Colon (tissue), 2 donors: ENCODE results near the gene FAM177A1.
"Not testable (repeated sequence)": the region's sequence is repeated elsewhere in the genome, so short reads cannot be mapped to it uniquely, and the experiment has no call there.

Experiments used
- FAIRE-seq: peaks from 2 replicates; lab custom pipeline; 2012; peaks lifted over from hg19 to GRCh38; lab: Jason Lieb, UNC
- donor health status: control.
- donor health status: control.

The FAM177A1 gene

DNA sequence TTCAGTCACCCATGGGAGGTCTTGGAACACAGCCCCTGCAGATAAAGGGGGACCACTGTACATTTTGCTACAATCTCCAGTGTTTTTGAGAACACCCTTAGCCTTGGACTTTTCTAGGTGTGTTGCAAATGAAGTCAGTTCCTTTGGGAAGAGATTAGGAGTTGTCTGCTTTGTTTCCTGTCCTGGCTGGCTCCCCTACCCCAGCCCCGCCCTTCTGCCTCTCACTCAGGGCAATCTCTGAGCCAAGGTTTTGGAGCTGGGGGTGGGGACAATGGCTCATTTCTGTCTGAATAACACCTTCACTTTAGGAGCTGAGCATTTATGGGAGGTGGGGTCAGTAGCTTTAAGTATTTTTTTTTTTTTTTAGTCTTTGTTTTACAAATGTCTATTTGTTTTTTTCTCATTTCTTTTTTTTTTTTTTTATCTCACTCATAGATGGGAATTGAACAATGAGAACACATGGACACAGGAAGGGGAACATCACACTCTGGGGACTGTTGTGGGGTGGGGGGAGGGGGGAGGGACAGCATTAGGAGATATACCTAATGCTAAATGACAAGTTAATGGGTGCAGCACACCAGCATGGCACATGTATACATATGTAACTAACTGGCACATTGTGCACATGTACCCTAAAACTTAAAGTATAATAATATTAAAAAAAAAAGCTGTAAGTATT, 15.2 kb downstream of the FAM177A1 start:
- FAIRE-seq: not testable (repeated sequence)

DNA sequence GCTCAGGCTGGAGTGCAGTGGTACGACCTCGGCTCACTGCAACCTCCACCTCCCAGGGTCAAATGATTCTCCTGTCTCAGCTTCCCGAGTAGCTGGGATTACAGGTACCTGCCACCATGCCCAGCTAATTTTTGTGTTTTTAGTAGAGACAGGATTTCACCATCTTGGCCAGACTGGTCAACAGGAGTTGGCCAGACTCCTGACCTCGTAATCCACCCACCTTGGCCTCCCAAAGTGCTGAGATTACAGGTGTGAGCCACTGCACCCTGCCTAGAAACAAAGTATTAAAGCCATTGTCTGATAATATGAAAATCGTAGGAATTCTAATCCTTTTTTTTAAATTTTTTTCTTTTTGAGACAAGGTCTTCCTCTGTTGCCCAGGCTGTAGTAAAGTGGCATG, 19.7 kb downstream of the FAM177A1 start:
- not testable (repeated sequence) for FAIRE-seq

DNA sequence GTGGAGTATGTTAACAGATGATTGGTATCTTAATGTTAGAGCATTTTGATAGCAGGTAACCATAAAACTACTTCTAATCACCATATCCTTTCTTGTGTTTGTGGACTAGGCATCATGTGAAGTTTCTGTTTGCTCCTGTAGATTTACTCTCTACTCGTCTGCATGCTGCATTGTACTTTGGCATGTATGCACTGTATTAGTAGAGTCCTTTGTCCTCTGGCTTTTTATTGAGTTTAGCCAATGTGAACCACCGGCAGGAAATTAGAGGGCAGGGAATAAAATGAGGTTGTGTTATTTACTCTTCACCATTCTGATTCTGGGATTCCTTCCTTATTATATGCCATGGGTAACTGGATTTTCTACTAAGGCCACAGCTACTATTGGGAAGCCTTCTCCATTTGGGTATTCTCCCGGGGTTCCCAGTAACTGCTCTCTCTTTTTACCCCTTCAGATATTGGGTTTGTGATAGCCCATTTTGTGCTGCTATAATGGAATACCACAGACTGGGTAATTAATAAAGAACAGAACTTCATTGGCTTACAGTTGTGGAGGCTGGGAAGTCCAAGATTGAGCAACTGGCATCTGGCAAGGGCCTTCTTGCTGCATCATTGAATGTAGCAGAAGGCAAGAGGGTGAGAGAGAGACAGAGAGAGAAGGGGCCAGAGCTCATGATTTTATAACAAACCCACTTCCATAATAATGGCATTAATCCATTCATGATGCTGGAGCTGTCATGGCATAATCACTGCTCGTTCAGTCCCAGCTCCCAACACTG, 22.4 kb downstream of the FAM177A1 start:
- FAIRE-seq: peak; percentile 75

DNA sequence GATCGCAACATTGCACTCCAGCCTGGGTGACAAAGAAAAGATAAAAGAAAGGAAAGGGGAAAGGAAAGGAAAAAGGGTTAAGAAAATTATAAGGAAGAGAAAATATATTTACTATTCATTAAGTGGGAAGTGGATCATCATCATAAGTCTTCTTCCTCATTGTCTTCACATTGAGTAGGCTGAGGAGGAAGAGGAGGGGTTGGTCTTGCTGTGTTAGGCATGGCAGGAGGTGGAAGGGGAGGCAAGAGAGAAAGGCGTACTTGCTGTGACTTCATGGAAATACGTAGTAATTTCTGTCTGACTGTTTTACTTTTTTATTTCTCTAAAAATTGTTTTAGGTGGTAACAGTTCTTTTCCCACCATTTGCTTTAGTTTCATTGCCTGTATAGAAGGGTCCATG, 26.2 kb downstream of the FAM177A1 start:
- FAIRE-seq: no peak

DNA sequence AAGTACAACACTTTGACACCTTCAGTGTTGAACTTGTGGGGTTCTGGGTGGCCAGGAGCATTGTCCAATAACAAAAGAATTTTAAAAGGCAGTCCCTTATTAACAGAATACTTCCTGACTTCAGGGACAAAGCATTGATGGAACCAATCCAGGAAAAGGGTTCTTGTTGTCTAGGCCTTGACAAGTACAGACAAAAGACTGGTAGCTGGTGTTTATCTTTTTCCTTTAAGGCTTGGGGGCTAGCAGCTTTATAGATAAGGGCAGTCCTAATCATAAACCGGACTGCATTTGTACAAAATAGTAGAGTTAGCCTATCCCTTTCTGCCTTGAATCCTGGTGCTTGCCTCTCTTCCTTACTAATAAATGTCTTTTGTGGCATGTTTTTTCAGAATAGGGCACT, 27.4 kb downstream of the FAM177A1 start:
- FAIRE-seq: no peak

DNA sequence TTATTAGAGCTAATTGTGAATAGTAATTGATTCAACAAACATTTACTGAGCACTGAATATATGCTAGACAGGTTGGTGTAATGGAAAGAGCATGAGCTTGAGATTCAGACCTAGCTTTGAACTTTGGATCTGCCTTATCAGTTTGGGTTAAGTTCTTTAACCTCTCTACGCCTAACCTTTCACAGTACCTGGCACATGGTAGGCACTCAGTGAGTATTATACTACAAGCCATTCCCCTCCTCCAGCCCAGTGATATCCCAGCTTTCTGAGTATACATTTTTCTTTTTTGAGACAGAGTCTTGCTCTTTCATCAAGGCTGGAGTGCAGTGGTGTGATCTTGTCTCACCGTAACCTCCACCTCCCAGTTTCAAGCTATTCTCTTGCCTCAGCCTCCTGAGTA, 32.0 kb downstream of the FAM177A1 start:
- no peak for FAIRE-seq

DNA sequence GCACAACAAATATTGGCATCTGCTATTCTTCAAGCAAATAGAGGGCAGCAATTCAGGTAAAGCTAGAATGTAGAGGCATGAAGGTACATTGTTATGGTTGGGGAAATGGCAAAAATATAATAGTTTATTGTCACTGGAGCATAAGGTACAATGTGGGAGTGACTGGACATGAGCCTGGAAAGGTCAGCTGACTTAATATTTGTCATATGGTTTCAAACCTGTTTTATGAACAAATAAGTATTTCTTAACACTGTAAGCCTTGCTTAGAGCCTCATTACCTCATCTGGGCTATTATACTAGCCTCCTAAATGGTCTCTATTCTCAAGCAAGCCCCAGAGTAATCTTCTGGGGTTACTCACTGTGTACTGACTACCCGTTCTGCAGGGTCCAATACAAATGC, 33.7 kb downstream of the FAM177A1 start:
- no peak for FAIRE-seq

DNA sequence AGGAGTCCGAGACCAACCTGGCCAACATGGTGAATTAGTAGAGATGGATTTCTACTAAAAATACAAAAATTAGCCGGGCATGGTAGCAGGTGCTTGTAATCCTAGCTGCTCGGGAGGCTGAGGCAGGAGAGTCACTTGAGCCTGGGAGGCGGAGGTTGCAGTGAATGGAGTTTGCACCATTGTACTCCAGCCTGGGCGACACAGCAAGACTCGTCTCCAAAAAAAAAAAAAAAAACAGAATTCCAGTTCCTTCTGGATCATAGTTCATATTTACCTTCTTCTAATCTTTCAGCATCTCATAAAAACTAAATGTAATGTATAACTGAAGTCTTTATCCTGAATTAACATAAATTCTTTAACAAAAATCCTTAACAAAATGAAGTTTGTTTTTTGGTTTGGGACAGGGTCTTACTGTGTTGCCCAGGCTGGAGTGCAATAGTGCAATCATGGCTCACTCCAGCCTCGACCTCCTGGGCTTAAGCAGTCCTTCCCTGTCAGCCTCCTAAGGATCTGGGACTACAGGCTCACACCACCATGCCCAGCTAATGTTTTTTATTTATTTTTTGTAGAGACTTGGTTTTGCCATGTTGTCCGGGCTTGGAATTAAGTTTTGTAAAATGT, 37.6 kb downstream of the FAM177A1 start:
- peak; percentile 41 for FAIRE-seq

DNA sequence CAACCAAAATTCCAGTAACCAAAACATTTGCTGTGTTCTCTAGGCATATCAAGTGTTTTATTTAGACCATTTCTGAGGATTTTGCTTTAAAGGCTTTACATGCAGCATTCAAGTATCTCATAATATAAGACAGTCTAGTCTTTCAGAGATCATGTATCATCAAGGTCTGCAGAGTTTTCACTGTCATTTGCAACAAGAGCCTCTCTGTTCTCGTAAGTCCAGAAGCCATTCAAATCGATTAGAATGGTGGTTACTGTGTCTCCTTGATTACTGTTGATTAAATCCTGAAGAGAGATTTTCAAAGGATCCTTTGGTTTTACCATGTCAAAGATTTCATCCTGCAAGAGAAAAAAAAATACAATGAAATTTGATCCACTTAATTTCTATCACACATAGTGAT, 39.4 kb downstream of the FAM177A1 start:
- FAIRE-seq: no peak

DNA sequence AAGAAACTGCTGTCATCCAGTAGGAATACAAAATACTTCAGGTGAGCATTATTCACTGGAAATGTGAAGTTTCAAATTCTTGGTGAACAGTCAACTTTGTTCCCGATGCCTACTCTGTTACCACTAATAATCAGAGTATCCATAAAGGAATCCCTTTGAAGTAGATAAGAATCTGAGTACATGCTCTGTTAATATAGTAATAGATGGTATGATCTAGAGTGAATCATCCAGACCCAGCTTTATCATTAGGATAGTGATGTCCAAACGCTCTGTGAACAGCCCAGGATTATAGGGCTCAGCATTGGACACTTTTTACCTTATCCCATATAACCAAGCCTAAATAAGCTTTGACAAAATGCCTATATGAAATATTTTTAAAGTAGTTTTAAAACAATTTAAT, 42.4 kb downstream of the FAM177A1 start:
- no peak for FAIRE-seq

DNA sequence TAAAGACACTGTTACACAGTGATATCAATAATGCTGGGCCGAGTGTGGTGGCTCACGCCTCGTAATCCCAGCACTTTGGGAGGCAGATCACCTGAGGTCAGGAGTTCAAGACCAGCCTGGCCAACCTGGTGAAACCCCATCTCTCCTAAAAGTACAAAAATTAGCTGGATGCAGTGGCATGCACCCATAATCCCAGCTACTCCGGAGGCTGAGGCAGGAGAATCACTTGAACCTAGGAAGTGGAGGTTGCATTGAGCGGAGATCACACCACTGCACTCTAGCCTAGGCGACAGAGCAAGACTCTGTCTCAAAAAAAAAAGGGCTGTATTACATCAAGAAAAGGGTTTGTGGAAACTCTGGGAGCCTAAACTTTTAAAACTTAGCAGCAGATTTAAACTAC, 48.6 kb downstream of the FAM177A1 start:
- not testable (repeated sequence) for FAIRE-seq

DNA sequence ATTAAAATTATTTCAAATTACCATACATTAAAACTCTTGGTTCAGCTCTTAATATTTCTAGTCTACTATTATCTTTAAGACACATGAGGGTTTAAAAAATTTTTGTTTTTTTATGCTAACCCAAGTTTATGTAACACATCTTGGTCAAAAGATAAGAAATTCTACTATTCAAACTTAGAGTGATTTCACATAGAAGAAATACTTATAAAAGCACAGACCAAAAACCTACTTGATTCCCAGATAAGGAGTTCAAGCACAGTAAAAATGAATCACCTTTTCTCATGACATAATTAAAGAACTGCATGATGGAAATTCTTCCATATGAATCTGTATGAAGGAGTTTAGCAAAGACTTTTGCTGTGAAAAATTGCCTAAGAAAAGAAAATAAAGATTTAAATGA, 61.8 kb downstream of the FAM177A1 start:
- no peak for FAIRE-seq

DNA sequence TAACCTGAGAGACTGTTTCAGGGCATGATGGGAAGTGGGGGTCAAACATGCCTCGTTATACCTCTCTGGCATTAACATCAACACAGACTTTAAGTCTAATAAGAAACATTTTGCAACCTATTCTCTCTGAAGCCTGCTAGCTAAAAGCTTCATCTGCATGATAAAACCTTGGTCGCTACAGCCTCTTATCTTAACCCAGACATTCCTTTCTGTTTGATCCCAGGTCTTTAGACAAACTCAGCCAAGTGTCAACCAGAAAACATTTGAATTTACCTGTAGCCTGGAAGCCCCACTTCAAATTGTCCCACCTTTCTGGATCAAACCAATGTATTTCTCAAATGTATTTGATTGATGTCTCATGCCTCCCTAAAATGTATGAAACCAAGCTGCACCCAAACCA, 66.6 kb downstream of the FAM177A1 start:
- FAIRE-seq: no peak

DNA sequence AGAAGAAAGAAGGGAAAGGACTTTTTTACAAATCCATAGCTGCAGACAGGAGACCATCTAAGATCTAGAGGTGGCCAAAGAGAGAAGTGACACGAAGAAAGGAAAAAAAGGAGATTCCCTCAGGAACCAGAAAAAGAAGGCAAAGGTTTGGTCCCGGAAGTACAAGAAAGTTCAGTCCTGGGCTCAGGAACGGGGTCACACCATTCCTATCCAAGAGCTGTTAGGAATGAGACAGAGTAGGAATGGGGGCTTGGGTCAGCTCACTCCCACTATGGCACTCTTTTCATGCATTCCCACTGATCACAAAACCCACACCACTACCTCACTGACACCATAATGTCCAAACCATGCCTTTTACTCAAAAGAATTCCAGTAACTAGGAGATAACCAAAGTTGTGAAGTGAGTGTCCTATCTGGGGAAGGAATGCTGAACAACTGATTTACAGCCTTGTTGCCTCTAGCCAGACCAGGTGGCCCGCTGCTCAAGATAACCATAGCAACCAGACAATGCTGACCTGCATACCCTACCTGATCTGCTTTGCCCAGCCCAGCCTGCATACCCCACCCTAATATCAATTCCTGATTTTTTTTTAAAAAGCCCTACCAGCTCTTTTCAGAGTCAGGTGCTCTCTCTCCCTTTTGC, 67.4 kb downstream of the FAM177A1 start:
- FAIRE-seq: no peak

DNA sequence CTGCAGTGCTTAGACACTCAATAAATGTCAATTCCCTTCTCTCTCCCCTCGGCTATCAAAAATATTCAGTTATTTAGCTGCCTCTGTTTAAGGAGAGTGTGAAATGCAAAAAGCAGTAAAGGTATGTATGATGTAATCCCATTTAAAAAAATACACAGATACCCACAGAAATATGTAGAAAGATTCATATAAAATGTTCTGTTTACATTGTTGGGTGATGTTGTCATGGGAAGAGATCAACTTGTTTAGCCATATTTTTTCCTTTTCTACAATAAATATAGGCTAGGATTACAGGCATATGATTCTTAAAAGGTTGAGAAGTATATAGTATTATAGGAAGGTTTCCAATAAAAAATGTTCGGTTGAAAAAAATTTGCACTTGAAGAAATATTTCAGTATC, 68.0 kb downstream of the FAM177A1 start:
- FAIRE-seq: no peak

DNA sequence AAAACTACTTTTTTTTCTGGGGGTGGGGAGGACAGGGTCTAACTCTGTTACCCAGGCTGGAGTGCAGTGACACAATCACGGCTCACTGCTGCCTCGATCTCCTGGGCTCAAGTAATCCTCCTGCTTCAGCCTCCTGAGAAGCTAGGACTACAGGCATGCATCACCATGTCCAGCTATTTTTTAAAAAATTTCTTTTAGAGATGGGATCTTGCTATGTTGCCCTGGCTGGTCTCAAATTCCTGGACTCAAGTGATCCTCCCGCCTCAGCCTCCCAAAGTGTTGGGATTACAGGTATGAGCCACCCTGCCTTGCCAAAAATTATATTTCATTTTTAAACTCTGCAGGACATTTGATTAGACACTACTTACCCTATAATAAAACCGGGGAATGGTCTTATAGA, 70.2 kb downstream of the FAM177A1 start:
- FAIRE-seq: no peak

DNA sequence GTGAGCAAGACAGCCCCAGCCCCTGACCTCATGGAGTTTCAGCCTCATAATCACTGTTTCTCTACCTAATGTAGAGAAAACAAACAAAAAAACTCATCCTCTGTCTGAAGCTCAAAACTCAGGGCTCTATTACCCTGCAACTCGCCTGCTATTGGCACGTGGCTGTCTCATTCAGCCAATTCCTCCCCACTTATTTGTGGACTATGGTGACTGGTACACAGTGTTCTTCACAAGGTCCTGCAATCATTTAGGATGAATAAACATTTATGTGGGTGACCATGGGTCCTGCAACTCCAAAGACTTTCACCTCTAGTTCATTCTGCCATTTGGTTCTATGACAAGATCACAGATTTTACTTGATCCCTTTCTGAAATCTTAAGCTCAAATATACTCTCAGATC, 71.0 kb downstream of the FAM177A1 start:
- FAIRE-seq: no peak

DNA sequence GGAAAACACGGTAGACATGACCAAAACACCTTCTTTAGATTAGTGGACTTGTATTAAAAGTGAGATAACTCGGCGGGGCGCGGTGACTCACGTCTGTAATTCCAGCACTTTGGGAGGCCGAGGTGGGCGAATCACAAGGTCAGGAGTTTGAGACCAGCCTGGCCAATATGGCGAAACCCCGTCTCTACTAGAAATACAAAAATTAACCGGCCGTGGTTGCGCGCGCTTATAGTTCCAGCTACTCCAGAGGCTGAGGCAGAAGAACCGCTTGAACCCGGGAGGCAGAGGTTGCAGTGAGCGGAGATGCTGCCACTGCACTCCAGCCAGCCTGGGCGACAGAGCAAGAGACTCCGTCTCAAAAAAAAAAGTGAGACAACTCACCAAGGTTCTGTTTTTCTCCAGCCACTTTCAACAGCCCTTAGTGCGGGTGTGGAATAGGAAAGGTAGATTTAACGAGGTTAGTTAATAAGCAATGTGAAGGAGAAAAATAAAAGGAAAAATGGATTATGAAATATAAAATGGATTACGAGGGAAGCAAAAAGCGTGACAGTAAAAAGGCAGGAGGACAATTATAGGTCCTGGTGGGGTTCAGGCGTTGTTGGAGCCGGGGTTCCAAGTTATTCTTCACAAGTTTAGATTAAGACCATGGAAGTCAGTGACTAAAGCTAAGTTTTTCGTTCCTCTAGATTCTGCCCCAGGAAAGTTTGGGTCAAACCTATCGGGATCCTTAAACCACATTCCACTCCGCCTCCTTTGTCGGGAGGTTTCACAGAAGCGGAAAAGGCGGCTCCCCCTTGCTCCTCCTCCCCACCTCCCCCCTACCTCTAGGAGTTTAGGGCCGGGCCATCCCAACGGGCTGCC, 75.2 kb downstream of the FAM177A1 start:
- FAIRE-seq: no peak

DNA sequence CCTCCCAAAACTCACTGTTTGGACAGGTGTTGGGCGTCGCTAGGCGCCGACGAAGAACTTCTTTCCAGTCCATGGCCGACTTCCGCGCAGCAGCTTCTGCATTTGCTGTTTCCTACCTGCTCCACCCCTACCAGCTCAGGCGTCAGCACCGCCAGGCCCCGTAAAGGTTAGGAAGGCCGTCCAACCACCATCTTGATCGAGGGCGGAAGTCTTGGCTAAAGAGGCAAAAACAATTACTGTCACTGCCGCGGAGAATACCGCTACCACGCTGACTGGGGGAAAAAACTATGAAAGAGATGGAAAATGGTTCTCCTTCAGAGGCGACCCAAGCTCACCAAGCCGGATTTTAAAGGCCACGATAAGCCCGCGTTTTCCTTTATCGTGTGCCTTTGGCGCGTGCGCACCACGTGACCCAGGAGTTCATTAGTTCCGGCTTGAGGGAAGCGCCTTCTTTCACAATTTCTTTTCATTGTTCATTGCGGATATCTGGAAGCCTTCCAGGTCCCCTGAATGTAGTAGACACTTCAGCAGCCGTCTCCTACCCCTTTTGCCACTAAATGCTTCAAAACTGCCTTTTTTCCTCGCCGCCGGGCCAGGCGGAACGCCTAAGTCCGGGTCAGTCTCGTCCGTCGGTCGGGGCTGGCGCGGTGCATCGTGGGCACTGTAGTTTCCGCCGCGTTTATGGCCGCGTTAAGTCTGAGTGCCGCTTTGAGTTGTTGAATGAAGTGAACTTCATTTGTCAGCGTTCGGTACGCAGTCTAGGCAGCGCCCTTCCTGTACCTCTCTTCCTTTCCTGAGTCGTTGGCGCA, 76.0 kb downstream of the FAM177A1 start, which contains the start of the genes PPP2R3C and PRORP:
Gene PPP2R3C, minus strand, starts transcription at position 104 of the 809 bp plus-strand sequence. Its CDS starts 31 bp downstream, at position 73.
Gene PRORP, plus strand, starts transcription at position 666 of the 809 bp plus-strand sequence. CDS start 694 bp downstream, outside the sequence.
- FAIRE-seq: no peak

DNA sequence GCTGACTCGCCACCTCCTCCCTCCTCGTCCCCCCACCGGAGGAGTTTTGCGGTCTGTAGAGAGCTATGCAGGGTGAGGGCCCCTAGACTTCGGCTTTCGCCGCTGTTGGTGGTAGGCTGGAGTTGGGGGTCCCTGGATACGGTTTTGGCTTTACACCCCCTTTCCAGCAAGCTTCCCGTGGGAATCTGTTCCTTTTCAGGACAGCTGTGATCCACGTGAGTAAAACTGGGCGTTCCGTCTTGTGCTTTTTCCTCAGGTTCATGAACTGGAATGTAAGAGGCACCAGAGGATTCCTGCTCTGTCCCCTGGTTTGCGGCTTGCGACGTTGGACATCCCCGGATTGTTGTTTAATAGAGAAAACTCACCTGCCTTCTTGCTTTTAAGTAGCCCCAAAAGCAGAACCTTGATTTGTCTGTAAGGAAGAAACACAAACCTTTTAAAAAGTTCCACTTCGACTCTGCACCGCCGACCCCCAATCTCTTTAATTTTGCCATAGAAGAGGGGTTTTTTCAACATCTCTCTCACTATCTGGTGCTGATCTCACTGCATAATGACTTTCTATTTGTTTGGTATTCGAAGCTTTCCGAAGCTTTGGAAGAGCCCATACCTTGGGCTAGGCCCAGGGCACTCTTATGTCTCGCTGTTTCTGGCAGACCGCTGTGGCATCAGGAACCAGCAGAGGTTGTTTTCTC, 76.8 kb downstream of the FAM177A1 start:
- FAIRE-seq: no peak
